ENCODE results near the gene FRMD8.

FRMD8 gene

GRCh38 chr11:65386307-65387140, at the start of gene FRMD8:
TSS of gene FRMD8 (plus strand) at chr11:65386637. CDS start at chr11:65387037, 400 bp downstream.
- peak; percentile 96 for DNase-seq (ENCODE audit: low spot score)

- no peak for DNase-seq (ENCODE audit: low spot score)
These were observed 47.8 kb upstream of the FRMD8 start for GRCh38 chr11:65338676-65339075.

- DNase-seq (ENCODE audit: low spot score) = no peak
These were observed 46.2 kb upstream of the FRMD8 start for GRCh38 chr11:65340226-65340625.

GRCh38 chr11:65341856-65342255, 44.6 kb upstream of the FRMD8 start:
- no peak for DNase-seq (ENCODE audit: low spot score)

GRCh38 chr11:65351511-65351910, 34.9 kb upstream of the FRMD8 start:
- DNase-seq (ENCODE audit: low spot score) = no peak

- DNase-seq (ENCODE audit: low spot score) = no peak
These were observed 33.7 kb upstream of the FRMD8 start for GRCh38 chr11:65352783-65353182.

- DNase-seq (ENCODE audit: low spot score) = no peak
These were observed 33.1 kb upstream of the FRMD8 start for GRCh38 chr11:65353376-65353775.

GRCh38 chr11:65353900-65354264, 32.6 kb upstream of the FRMD8 start:
- DNase-seq (ENCODE audit: low spot score) = peak; percentile 49

- peak; percentile 99 for DNase-seq (ENCODE audit: low spot score)
These were observed 32.0 kb upstream of the FRMD8 start, which contains the start of gene TIGD3 for GRCh38 chr11:65354265-65355012. TSS of gene TIGD3 (plus strand) at chr11:65354751. CDS start at chr11:65355809, 1,058 bp downstream.

GRCh38 chr11:65355013-65355775, 31.2 kb upstream of the FRMD8 start:
- DNase-seq (ENCODE audit: low spot score) = peak; percentile 72

- peak; percentile 26 for DNase-seq (ENCODE audit: low spot score)
These were observed 30.6 kb upstream of the FRMD8 start for GRCh38 chr11:65355776-65356393.

- no peak for DNase-seq (ENCODE audit: low spot score)
These were observed 30.0 kb upstream of the FRMD8 start for GRCh38 chr11:65356394-65356972.

GRCh38 chr11:65357856-65358356, 28.5 kb upstream of the FRMD8 start:
- no peak for DNase-seq (ENCODE audit: low spot score)

GRCh38 chr11:65362320-65362931, 24.0 kb upstream of the FRMD8 start:
- DNase-seq (ENCODE audit: low spot score) = no peak

- no peak for DNase-seq (ENCODE audit: low spot score)
These were observed 23.5 kb upstream of the FRMD8 start for GRCh38 chr11:65362966-65363365.

GRCh38 chr11:65363770-65364169, 22.7 kb upstream of the FRMD8 start:
- no peak for DNase-seq (ENCODE audit: low spot score)

- DNase-seq (ENCODE audit: low spot score) = peak; percentile 87
These were observed 20.1 kb upstream of the FRMD8 start for GRCh38 chr11:65366340-65366773.

- DNase-seq (ENCODE audit: low spot score) = no peak
These were observed 15.8 kb upstream of the FRMD8 start for GRCh38 chr11:65370659-65371049.

- DNase-seq (ENCODE audit: low spot score) = no peak
These were observed 12.4 kb upstream of the FRMD8 start for GRCh38 chr11:65373839-65374580.

GRCh38 chr11:65375012-65375411, 11.4 kb upstream of the FRMD8 start:
- no peak for DNase-seq (ENCODE audit: low spot score)
